HepG2 (cell line): Measurements from ENCODE around the gene DNAAF9. TPM values are rescaled to one million over a fixed set of nuclear protein-coding genes. Genes with fewer than 3 reads are reported as not detected.
A peak's percentile ranks its signal among the peaks of the same experiment; 100 is the strongest.

Source experiments
- ADNP ChIP-seq: sonication (generic); formaldehyde crosslinking; IDR thresholded peaks from 2 replicates; pipeline ENCODE4 v1.4.0; 2020; ENCODE audit warnings: missing genetic modification reagents
- CREB1 ChIP-seq, 2 experiments: fragments of 450-650 bp in 1 of 2; IDR thresholded peaks; 2 replicates each; pipeline ENCODE4 v1.6.1; 2016 to 2017; ENCODE audit warnings: control low read depth in 1 of 2, mild to moderate bottlenecking in 1 of 2, missing compliant biosample characterization in 1 of 2, missing genetic modification characterization in 1 of 2
- CREB3 ChIP-seq: sonication (generic); formaldehyde crosslinking; IDR thresholded peaks from 2 replicates; pipeline ENCODE4 v1.5.0; 2020; ENCODE audit warnings: missing genetic modification reagents
- ETV6 ChIP-seq: sonication (generic); formaldehyde crosslinking; conservative IDR thresholded peaks from 2 replicates; pipeline ENCODE4 v1.4.0; 2020; ENCODE audit warnings: missing genetic modification reagents
- GZF1 ChIP-seq: sonication (generic); formaldehyde crosslinking; IDR thresholded peaks from 2 replicates; pipeline ENCODE4 v1.5.1; 2020; ENCODE audit warnings: mild to moderate bottlenecking, missing genetic modification reagents
- ISX ChIP-seq: sonication (generic); formaldehyde crosslinking; conservative IDR thresholded peaks from 2 replicates; pipeline ENCODE4 v1.5.0; 2020; ENCODE audit warnings: missing genetic modification reagents
- KDM5A ChIP-seq: fragments of 200-600 bp; sonication (generic); IDR thresholded peaks from 2 replicates; pipeline ENCODE4 v1.7.0; 2018; ENCODE audit warnings: antibody characterized with exemption, mild to moderate bottlenecking, low read length, borderline replicate concordance
- LCORL ChIP-seq, 2 experiments: fragments of 450-650 bp in 1 of 2; sonication (generic) in 1 of 2; formaldehyde crosslinking in 1 of 2; IDR thresholded peaks; 2 replicates each; pipeline versions ENCODE4 v1.5.0 to v1.6.1; 2017 to 2020; ENCODE audit warnings: antibody characterized with exemption in 1 of 2, missing genetic modification reagents in 1 of 2
- NFKB2 ChIP-seq: sonication (generic); formaldehyde crosslinking; IDR thresholded peaks from 2 replicates; pipeline ENCODE4 v1.4.0; 2020; ENCODE audit warnings: missing genetic modification reagents, borderline replicate concordance
- NFRKB ChIP-seq: fragments of 450-650 bp; IDR thresholded peaks from 2 replicates; pipeline ENCODE4 v1.6.1; 2017
- RBFOX2 ChIP-seq: fragments of 200-400 bp; formaldehyde crosslinking; IDR thresholded peaks from 2 replicates; pipeline ENCODE4 v1.6.1; 2017; ENCODE audit warnings: low read depth, mild to moderate bottlenecking, low read length
- SIN3A ChIP-seq: IDR thresholded peaks from 2 replicates; pipeline ENCODE4 v1.6.1; 2011; ENCODE audit warnings: low read depth, mild to moderate bottlenecking, control low read depth, low read length, borderline replicate concordance
- TMF1 ChIP-seq: sonication (generic); formaldehyde crosslinking; IDR thresholded peaks from 2 replicates; pipeline ENCODE4 v1.8.1; 2022; ENCODE audit warnings: low read depth, missing genetic modification reagents
- YY1 ChIP-seq: IDR thresholded peaks from 2 replicates; pipeline ENCODE4 v1.6.1; 2011; ENCODE audit warnings: low read length, low read depth, moderate library complexity, mild to moderate bottlenecking; ENCODE audit not compliant: insufficient read depth, insufficient replicate concordance
- ZBTB39 ChIP-seq: sonication (generic); formaldehyde crosslinking; IDR thresholded peaks from 2 replicates; pipeline ENCODE4 v1.5.0; 2020; ENCODE audit warnings: missing genetic modification reagents
- ZBTB4 ChIP-seq: sonication (generic); formaldehyde crosslinking; IDR thresholded peaks from 2 replicates; pipeline ENCODE4 v1.4.0; 2020; ENCODE audit warnings: missing genetic modification reagents, mild to moderate bottlenecking, borderline replicate concordance
- ZBTB7B ChIP-seq: sonication (generic); formaldehyde crosslinking; IDR thresholded peaks from 2 replicates; pipeline ENCODE4 v1.4.0; 2020; ENCODE audit warnings: missing genetic modification reagents
- ZNF549 ChIP-seq: sonication (generic); formaldehyde crosslinking; IDR thresholded peaks from 2 replicates; pipeline ENCODE4 v1.5.0; 2020; ENCODE audit warnings: missing genetic modification reagents
- ZNF687 ChIP-seq: sonication (generic); formaldehyde crosslinking; IDR thresholded peaks from 2 replicates; pipeline ENCODE4 v1.5.1; 2020; ENCODE audit warnings: mild to moderate bottlenecking, missing genetic modification reagents, moderate library complexity
- ZSCAN29 ChIP-seq: sonication (generic); formaldehyde crosslinking; conservative IDR thresholded peaks from 2 replicates; pipeline ENCODE4 v1.4.0; 2020; ENCODE audit warnings: mild to moderate bottlenecking, missing genetic modification reagents
- polyA plus RNA-seq, 8 experiments: library from polyadenylated mRNA; depleted of rRNA in 3 of 8; stranded (reverse) in 7 of 8; unstranded in 1 of 8; fragments of >200 nt; fragmentation: Illumina TruSeq in 4 of 8; extraction: Trizol in 4 of 8; gene quantifications; 2 replicates each; pipeline versions ENCODE4 v1.2.1 to v1.2.3, GENCODE V29; 2011 to 2016; ENCODE audit warnings: low read depth in 4 of 8, missing spikeins in 1 of 8, mixed read lengths in 1 of 8; ENCODE audit not compliant: insufficient read depth in 1 of 8
- total RNA-seq, 5 experiments: library from RNA; depleted of rRNA; stranded (reverse); fragments of >200 nt; fragmentation: Illumina TruSeq; extraction: Trizol; gene quantifications; 2 replicates each; pipeline ENCODE4 v1.2.3, GENCODE V29; 2016; ENCODE audit warnings: low read depth in 1 of 5

DNAAF9 gene
- total and polyA plus RNA-seq, 2 of the 13 experiments (the other 11 are each of a cell fraction or from before 2014, with no cell fraction given), result 10.5 to 14.9 TPM

- TF ChIP-seq ZBTB4 (CRISPR knock-in tag), result no peak
- no peak for TF ChIP-seq RBFOX2
- TF ChIP-seq ZBTB7B (CRISPR knock-in tag), result no peak
- peak; percentile 26; the same call in 1 of the 2 replicates for TF ChIP-seq NFKB2 (CRISPR knock-in tag)
- no peak for TF ChIP-seq GZF1 (CRISPR knock-in tag)
- TF ChIP-seq CREB1 (IDR thresholded peaks at IDR 0.05), result no peak
- TF ChIP-seq CREB1 (CRISPR knock-in tag; IDR thresholded peaks at IDR 0.05), result no peak
- TF ChIP-seq CREB3, result no peak
- TF ChIP-seq ADNP (CRISPR knock-in tag), result no peak
- no peak for TF ChIP-seq KDM5A
- no peak for TF ChIP-seq TMF1 (CRISPR knock-in tag)
- TF ChIP-seq ETV6 (CRISPR knock-in tag), result 0 out of 2 replicates have a peak, but pooled peaks have one; percentile 1
- no peak for TF ChIP-seq ZBTB39 (CRISPR knock-in tag)
- no peak for TF ChIP-seq ISX (CRISPR knock-in tag)
- TF ChIP-seq ZSCAN29 (CRISPR knock-in tag), result no peak
- TF ChIP-seq LCORL (IDR thresholded peaks at IDR 0.05), result no peak
- TF ChIP-seq LCORL (CRISPR knock-in tag; IDR thresholded peaks at IDR 0.05), result no peak
- TF ChIP-seq NFRKB, result no peak
- no peak for TF ChIP-seq YY1
- TF ChIP-seq ZNF549 (CRISPR knock-in tag), result no peak
- no peak for TF ChIP-seq SIN3A
- TF ChIP-seq ZNF687, result no peak; the same call in none of the 2 replicates
Observed at GRCh38 chr20:3406481-3407039, 909 bp downstream of the DNAAF9 start (continued).
